GM18517 (cell line): ENCODE data around the gene HS3ST6.
A peak's percentile ranks its signal among the peaks of the same experiment; 100 is the strongest.
"Not testable (repeated sequence)": the region's sequence is repeated elsewhere in the genome, so short reads cannot be mapped to it uniquely, and the experiment has no call there.

Experiments
- ATAC-seq: cut with Tn5 transposase; IDR thresholded peaks from one replicate; pipeline ENCODE4 v1.9.1; 2021; ENCODE audit warnings: mild to moderate bottlenecking, moderate library complexity; ENCODE audit not compliant: unreplicated experiment

HS3ST6 gene

GRCh38 chr16:1947369-1947670, 29.1 kb upstream of the HS3ST6 start:
- ATAC-seq = no peak

DNA sequence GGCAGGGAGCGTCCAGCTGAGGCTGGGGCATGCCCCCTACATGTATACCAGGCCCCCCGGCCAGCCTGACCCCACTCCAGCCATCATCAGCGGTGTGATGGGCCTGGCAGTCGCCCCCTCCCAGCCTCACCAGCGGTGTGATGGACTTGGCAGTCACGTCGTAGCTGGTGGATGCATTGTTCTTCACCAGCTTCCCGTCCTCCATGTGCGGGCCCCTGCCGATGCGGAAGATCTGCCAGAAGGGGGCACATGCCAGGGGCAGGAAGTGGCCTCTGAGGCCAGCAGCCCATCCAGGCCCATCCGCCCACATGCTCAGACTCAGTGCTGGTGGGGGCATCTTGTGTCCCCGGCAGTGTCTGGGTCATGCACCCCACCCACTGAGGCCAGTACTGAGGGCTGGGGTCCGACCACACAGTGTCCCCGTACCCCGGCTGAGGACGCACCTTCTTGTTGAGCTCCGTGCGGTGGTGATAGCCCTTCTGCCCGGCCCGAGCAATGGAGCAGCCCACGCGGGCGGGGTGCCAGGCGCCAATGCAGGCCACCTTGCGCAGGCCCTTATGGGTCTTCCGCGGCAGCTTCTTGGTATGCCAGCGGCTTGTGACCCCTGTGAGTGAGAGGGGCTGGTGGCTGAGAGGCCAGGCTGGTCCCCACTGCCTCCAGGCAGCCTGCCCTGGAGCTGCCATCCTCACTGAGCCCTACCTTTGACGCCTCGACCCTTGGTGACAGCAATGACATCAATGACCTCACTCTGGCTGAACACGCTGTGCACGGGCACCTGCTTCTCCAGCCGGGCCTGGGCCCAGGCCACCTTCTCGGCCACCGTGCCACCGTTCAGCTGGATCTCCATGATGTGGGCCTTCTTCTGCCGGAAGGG, 28.5 kb upstream of the HS3ST6 start:
- no peak for ATAC-seq

DNA sequence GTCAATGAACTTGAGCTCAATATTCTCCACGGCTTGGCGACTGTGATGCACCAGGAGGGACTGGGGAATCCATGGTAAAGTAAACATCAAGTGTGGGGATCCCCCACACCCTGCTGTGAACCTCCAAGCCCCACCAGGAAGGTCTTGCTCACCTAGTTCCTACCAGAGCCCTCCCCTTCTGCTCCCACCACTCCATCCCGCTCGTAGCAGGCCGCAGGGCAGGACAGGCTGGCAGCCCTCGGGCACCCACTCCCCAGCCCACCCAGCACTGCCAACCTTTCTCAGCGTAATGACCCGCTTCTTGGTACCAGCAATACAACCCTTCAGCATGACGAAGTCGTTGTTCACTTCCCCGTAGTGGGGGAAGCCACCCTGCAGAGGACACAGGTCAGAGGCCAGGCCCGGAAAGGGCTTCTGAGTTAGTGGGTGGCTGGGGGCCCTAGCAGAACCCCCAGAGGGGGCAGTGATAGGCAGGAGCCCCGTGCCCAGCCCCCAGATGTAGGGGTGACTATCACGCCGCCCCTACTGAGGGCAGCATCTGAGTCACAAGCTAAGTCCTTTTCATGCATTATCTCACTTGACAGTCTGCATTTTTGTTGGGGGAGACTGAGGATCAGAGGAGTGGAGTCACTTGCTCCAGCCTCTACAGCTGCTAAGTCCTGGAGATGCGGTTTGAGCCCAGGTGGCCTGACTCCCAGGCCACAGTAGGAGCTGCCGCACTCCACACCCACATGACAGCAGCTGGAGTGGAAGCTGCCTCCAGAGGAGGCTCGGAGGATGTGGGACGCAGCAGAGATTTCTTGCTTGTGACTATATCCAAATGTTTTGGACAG, 27.6 kb upstream of the HS3ST6 start:
- no peak for ATAC-seq

DNA sequence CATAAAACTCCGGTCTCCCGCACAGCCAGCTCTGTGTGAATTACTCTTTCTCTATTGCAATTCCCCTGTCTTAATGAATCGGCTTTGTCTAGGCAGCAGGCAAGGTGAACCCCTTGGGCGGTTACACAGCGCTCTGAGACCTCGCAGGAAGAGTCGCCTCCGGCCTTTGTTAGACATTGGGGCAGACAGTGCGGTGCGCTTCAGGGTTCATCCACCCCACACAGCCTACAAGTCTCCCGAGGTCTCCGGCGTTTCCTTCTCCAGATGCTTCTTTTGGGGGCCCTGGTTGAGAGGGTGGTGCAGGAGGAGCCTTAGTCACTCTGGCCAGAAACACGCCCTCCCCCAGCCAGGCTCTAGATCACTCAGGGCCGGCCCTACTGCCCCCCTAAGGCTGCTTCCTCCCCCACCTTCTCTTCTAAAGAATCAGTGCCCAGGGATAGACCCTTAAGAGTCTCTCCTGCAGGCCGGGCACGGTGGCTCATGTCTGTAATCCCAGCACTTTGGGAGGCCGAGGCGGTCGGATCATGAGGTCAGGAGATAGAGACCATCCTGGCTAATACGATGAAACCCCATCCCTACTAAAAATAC, 26.5 kb upstream of the HS3ST6 start:
- no peak for ATAC-seq

GRCh38 chr16:1942810-1943726, 24.9 kb upstream of the HS3ST6 start, which contains the start of gene MSRB1:
Gene MSRB1 (minus strand): TSS chr16:1943199. CDS start chr16:1943156, 43 bp downstream.
- peak; percentile 81 for ATAC-seq

DNA sequence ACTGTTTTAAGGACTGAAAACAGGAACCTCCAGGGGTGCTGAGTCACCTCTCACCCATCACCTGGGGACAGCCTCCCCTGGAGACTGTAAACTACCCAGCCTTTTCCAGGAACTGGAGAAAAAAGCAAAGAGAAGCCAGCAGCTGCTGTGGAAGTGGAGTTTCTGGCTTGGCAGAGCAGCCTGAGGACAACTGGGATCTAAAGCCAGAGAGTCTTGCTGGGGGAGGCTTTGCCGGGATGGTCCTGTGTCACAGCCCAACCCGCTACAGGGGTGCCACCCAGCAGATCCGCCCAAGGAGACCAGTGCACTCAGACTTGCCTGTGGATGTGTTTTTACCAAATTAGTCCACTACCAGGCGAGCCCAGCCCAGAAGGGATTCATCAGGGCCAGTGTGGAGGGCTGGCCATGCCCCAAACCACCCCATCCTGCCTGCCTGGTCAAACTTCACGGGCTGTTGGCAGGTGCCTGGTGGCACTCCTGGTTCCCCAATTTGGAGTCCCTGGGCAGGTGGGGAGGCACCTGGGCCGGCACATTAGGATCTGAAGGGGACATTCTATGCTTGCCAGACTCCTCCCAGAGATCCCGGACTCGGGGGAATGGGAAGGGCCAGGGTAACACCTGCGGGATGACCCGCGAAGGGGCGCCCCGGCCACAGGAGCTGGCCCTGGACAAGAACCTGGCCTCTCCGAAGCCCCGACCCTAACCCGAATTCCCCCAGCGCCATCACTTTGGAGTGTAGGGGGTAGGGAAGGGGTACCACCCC, 24.0 kb upstream of the HS3ST6 start:
- no peak for ATAC-seq

GRCh38 chr16:1941162-1942046, 23.2 kb upstream of the HS3ST6 start:
- no peak for ATAC-seq

DNA sequence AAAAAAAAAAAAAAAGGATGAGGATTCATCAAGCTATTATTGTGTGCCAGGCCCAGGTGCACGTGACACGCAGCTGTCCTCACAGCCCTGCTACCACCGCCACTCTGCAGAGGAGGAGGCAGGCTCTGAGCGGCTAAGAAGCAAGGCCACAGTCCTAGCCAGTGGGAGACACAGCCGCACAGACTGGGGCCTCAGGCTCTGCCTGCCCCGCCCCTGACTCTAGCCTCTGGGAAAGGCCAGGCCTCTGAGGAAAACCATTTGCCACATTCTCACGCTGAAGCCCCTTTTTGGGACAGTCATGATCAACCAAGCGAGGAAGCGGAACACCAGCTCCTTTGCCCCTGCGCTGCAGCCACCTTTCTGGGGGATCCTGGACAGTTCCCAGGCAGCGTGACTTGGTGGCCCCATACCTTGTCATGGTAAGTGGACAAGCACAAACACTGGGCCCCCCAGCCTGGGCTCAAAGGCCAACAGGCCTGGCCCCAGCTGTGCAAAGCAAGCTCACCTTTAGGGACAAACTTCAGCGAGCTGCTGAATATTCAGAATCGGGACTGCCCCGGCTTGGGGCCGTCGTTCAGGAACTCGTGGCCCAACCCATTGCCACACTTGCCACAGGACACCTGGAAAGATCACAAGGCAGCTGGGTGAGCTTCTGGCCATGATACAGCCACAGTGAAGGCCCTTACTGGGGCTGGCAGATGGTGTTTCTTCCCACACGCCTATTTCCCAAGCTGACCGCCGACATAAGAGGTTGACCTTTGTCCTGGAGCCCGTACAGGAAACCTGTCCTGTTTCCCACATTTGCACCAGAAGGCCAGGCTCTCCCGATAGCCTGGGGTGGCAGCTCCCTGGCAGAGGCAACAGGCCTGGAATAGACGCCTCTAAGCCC, 22.3 kb upstream of the HS3ST6 start:
- ATAC-seq = no peak

GRCh38 chr16:1939833-1940232, 21.6 kb upstream of the HS3ST6 start:
- not testable (repeated sequence) for ATAC-seq

GRCh38 chr16:1938910-1939309, 20.7 kb upstream of the HS3ST6 start:
- no peak for ATAC-seq

DNA sequence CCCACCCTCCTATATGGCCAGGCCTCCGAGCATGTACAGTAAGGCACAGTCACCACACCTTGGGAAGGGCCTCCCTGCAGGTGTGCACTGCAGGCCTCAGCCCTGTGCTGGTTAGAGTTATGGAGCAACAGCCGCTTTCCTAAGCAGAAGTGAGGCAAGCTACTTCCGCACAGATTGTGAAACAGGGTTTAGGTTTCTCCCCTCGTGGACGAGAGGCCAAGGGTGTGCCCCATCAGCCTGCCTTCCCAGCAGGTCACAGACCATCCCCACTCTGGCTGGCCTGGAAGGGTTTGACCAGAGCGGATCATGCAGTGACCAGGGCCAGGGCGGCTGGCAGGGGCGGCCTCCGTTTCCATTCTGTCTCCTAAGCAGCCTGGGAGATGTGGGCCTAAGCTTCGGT, 20.1 kb upstream of the HS3ST6 start:
- no peak for ATAC-seq

- no peak for ATAC-seq
These were observed 18.8 kb upstream of the HS3ST6 start for GRCh38 chr16:1936945-1937479.

- ATAC-seq = no peak
These were observed 15.0 kb upstream of the HS3ST6 start for GRCh38 chr16:1933097-1933661.

DNA sequence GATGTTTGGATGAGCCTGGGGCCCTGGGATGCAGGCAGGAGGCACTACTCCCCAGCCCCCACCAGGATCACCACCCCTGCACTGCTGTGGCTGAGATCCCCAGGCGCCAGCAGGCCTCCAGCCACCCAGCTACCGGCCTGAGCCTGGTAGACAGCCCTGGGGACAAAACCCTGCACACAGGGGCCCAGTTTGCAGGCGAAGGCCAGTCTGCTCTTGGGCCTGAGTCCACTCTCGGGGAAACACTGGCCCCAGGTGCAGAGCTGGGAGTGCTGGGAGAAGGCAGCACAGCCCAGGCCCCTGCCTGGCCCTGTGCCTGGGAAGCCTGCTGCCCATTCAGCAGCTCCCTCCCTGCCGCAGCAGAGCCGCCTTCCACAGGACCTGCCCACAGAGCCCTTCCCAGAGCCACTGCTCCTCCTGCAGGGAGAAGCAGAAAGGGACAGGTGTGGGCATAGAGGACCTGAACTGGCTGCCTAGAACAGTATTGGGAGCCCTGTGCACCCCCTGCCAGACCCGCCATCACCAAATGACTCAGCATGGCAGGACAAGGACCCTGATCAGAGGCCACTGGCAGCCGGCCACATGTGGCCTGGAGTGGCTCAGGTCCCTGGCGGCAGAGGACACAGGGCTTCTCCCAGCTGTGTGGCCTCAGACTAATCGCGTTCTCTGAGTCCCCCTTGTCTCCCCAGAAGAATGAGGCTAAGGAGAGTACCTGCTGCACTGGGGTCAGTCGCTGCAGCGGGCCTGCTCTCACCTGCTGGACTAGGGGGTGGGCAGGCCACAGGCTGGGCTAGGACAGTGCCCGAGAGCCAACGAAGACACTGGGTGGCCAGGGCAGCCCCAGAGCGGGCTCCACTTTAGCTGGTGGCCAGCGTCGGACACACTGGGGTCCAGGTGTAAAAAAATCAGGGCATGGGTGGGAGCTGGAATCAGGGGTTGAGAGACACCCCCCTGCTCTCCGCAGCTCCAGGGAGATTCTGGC, 14.1 kb upstream of the HS3ST6 start:
- no peak for ATAC-seq

DNA sequence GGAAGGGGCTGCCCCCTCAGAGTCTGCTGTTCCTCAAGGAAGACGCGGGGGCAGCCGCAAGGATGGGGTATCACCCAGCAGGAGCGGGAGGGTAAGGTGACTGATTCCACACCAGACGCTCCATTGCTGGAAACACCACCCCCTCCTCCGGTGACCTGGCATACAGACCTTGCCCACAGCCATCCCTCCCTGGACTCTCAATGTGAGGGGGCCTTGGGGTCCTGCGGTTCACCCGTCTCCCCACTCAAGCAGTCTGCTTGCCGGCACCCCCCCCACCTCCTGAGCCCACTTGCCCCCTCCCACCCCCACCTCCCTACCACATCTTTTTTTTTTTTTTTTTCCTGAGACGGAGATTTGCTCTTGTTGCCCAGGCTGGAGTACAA, 12.1 kb upstream of the HS3ST6 start:
- no peak for ATAC-seq
